ENCODE results near the gene SLC17A7.

The SLC17A7 gene

DNA sequence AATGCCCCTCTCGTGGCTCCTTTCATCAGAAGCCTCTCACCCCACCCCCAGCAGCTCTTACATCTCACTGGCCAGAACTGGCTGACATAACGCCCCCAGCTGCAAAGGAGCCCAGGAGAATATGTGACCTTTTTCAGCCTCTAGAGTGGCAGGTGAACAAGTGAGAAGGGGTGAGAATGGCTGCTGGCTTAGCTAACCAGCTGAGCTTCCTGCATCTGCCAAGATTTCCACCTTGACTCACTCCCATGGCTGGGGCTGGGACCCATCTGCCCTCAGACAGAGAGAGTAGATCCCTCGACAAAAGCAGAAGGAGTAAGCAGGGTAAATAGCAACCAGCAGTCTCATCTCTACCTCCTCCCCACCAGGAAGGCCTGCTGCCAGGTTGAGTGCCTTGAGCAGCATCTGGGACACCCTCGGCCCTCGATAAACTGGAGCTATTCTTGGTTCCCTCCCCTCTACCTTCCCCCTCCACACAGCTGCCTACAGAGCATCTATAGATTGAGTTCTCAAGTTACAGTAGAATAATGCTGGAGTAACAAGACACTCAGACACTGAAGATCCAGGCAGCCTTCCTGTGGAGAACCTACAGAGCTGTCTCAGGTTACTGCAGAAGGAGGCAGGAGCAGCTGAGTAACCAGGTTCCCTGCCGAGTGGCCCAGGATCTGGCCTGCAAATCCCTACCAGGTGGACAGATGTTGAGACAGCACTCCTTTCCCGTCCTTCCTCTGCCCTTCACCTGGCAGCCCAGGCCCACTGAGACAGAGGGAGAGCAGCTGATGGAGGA lies 37.7 kb downstream of the SLC17A7 start:
- DNase-seq = no peak

- peak; percentile 39 for DNase-seq
Measured at GRCh38 chr19:49400029-49400428, 41.3 kb downstream of the SLC17A7 start.

DNA sequence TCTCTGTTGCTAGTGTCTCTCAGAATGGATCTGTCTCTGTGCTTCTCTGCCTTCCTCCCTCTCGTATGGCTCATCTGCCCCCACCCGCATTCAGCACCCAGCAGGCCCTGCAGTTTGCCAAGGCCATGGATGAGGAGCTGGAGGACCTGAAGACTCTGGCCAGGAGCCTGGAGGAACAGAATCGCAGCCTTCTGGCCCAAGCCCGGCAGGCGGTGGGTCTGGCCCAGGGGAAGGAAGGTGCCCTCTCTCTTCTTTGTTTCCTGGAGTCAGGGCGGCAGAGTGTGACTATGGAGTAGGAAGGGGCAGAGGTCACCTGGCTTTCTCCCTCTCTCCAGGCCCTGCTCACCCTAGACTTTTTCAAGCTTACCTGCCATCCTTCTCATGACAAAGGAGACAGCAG lies 42.4 kb downstream of the SLC17A7 start:
- no peak for DNase-seq

- DNase-seq = no peak
Measured at GRCh38 chr19:49398001-49398615, 43.2 kb downstream of the SLC17A7 start.

DNA sequence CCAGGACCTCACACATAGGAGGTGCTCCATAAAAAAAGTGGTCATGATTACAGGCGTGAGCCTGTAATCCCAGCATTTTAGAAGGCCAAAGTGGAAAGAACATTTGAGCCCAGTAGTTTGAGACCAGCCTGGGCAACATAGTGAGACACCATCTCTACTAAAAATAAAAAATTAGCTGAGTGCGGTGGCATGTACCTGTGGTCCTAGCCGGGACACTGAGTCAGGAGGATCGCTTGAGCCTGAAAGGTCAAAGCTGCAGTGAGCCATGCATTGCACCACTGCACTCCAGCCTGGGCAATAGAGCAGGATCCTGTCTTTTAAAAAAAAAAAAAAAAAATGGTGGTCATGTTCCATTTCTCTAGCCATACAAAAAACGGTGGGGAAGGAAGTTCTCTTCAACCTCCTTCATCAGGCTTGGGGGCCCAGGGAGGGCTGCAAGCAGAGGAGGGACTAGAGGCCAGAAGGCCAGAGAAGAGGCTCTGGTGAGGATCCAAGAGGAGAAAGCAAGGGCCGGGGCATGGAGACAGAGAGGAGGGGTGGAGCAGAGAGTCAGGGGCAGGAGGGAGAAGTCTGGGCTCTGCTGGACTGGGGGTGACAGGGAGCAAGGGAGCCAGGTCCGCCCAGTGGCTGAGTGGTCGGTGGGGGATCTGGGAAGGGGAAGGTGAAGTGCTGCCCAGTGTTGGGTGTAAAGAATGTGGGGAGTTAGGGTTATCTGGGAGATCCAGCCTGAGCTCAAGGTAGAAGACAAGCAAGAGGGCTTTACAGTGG lies 44.4 kb downstream of the SLC17A7 start:
- DNase-seq = no peak

DNA sequence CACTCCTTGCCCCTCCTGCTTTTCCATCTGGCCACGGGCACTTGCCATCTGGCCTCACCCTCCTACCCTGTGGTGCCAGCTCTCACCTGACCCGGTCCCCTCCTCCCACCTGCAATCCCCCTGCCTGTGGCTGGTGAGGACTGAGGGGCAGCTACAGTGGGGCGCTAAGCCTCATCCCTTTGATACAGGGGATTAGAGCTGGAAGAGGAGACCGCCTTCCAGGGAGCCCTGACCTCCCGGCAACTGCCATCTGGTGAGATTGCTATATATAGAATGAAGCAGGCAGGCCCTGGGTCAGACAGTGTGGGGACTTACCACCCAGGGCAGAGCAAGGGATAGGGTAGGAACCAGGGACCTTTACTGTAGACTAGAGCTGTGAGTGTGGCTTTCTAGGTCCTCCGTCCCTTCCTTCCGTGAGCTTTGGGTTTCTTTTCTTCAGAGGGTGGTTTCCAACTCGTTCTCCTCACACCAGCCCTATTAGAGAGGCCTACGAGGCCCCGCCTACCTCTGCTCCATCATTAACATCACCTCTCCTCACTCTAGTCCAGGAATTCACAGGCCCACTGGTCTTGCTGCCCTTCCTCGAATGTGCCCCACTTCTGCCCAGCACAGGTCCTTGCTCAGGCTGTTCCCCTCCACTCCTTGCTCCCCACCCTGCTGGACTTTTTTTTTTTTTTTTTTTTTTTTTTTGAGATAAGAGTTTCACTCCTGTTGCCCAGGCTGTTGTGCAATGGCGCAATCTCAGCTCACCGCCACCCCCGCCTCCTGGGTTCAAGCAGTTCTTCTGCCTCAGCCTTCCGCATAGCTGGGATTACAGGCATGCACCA lies 45.5 kb downstream of the SLC17A7 start:
- DNase-seq = peak; percentile 75

- DNase-seq = no peak
Measured at GRCh38 chr19:49393881-49394280, 47.4 kb downstream of the SLC17A7 start.

- DNase-seq = peak; percentile 79
Measured at GRCh38 chr19:49391581-49392399, 49.5 kb downstream of the SLC17A7 start.

GRCh38 chr19:49390929-49391359 lies 50.4 kb downstream of the SLC17A7 start:
- DNase-seq = no peak

DNA sequence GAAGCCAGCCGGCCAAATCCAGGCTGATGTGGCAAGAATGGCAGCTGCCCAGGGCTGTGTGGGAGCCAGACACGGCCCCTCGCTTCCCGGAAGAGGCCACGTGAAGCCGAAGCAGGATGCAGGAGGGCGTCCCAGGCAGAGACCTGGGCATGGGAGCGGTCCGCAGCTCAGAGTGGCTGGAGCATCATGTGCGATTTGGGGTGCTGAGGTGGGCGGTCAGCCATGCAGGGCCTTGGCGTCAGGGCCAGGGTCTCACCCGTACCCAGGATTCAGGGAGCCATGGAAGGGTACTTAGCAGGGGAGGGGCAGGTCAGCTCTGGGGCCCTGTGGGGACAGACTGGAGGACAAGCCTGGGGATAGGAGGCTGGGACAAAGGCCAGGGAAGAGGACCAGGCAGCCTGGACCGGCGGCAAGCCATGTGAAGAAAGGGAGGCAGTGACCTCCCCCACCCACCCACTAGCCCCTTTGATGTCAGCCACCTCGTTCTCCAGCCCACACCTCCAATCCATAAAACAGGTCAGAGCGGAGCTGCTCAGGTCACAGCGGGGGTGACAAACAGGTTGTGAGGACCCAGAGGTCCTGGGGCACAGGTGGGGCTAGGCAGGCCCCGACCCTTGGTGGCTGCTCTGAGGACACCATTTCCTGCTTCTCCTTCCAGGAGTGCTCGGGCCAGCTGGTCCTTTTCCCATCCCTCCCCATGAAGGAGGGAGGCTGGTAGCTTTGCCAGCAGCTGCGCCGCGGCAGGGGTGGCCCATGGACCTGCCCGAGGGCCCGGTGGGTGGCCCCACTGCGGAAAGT lies 51.0 kb downstream of the SLC17A7 start:
- no peak for DNase-seq

- DNase-seq = no peak
Measured at GRCh38 chr19:49389406-49389805, 51.9 kb downstream of the SLC17A7 start.

GRCh38 chr19:49387936-49388372 lies 53.4 kb downstream of the SLC17A7 start, which contains the start of gene KASH5:
TSS of gene KASH5 (plus strand) at chr19:49388249. CDS start at chr19:49390884, 2,635 bp downstream.
- DNase-seq = peak; percentile 99

- DNase-seq = no peak
Measured at GRCh38 chr19:49383599-49383998, 57.7 kb downstream of the SLC17A7 start.

GRCh38 chr19:49382639-49383038 lies 58.7 kb downstream of the SLC17A7 start:
- DNase-seq = no peak

- no peak for DNase-seq
Measured at GRCh38 chr19:49380391-49380790, 60.9 kb downstream of the SLC17A7 start.
